Heart left ventricle (tissue), 16 donors: ENCODE measurements around the gene URGCP. TPM values are rescaled to one million over a fixed set of nuclear protein-coding genes. Genes with fewer than 3 reads are reported as not detected.

Experiments
- ATAC-seq, 4 donors: fragments of 200-7000 bp; cut with Tn5 transposase; one replicate each; pipeline ENCODE4 v1.9.1; 2020 to 2022; ENCODE audit warnings: moderate library complexity in 4 of 4, mild to moderate bottlenecking in 3 of 4, moderate number of reproducible peaks in 1 of 4
- DNase-seq, 5 donors: peaks; one replicate each; pipeline ENCODE4 v3.0.0-alpha.2; 2020
- H3K27ac ChIP-seq, 12 donors: fragments of 200-600 bp; sonication (generic) in 4 of 12; one replicate each; pipeline versions ENCODE4 v1.5.0 to v1.8.0; 2016 to 2022; ENCODE audit warnings: mild to moderate bottlenecking in 2 of 12
- H3K27me3 ChIP-seq, 9 donors: fragments of 200-600 bp; sonication (generic) in 2 of 9; one replicate each; pipeline versions ENCODE4 v1.5.1 to v1.8.0; 2016 to 2022; ENCODE audit warnings: mild to moderate bottlenecking in 3 of 9
- H3K36me3 ChIP-seq, 9 donors: fragments of 200-600 bp; sonication (generic) in 2 of 9; one replicate each; pipeline versions ENCODE4 v1.5.0 to v1.8.0; 2018 to 2022; ENCODE audit warnings: mild to moderate bottlenecking in 2 of 9
- H3K4me1 ChIP-seq, 12 donors: fragments of 200-600 bp; sonication (generic) in 4 of 12; one replicate each; pipeline versions ENCODE4 v1.5.0 to v1.8.0; 2016 to 2022; ENCODE audit warnings: mild to moderate bottlenecking in 3 of 12
- H3K4me3 ChIP-seq, 12 donors: fragments of 200-600 bp; sonication (generic) in 4 of 12; one replicate each; pipeline versions ENCODE4 v1.5.0 to v1.8.0; 2017 to 2022; ENCODE audit warnings: mild to moderate bottlenecking in 9 of 12, moderate library complexity in 4 of 12
- H3K9me3 ChIP-seq, 12 donors: fragments of 200-600 bp; sonication (generic) in 4 of 12; one replicate each; pipeline versions ENCODE4 v1.5.0 to v1.8.0; 2016 to 2022; ENCODE audit warnings: mild to moderate bottlenecking in 1 of 12
- POLR2A ChIP-seq, 2 donors: fragments of 450-650 bp; IDR thresholded peaks; one replicate each; pipeline ENCODE4 v1.6.1; 2017; ENCODE audit warnings: antibody characterized with exemption in 2 of 2, mild to moderate bottlenecking in 2 of 2, moderate library complexity in 2 of 2
- WGBS, 4 donors: extraction: QIAGEN DNeasy Blood & Tissue Kit in 2 of 4; methylation state at CpG; one replicate each; pipeline versions ENCODE4 v1.1.5 to v1.1.7; 2013 to 2018; 5-methylcytosine and 5-hydroxymethylcytosine counted together
- intact Hi-C, 10 donors: fragments of 100-400 bp; cut with DNase I; formaldehyde crosslinking; loops; one replicate each; pipeline versions ENCODE4 v1.11.1 to v1.14.2; 2022
- polyA plus RNA-seq, 2 donors: library from polyadenylated mRNA; stranded (reverse); fragments of 200-250 nt; gene quantifications; one replicate each; pipeline ENCODE4 v1.2.3, GENCODE V29; 2013
- total RNA-seq, 9 donors: library from RNA; depleted of rRNA in 2 of 9; stranded (reverse); fragments of >200 nt in 2 of 9; fragmentation: NEBNext Ultra II Directional in 3 of 9; extraction: Animal tissue kit (Norgen Biotek cat#: 25700) in 3 of 9; gene quantifications; one replicate each; pipeline versions ENCODE4 v1.1.0 to v1.2.4, GENCODE V29; 2016 to 2023
- TF ChIP-seq, protein P1 (sequence below), 12 donors: fragments of 200-600 bp; sonication (generic) in 4 of 12; IDR thresholded peaks; one replicate each; pipeline versions ENCODE4 v1.5.0 to v1.8.0; 2018 to 2022; ENCODE audit warnings: antibody characterized with exemption in 12 of 12, mild to moderate bottlenecking in 5 of 12
- donor health status: ischemic (EF 13 %, LVEDD 7.1; RV severe dilation, severe dysfunction).
- donor health status: healthy with polysubstance abuse.
- donor health status: DM: no; HTN: yes; CAD: no.
- donor health status: DM: no; HTN: no; CAD: no.
- donor health status: ischemic (EF 25% LVEDD 6.9; RV normal size, moderate dysfunction).
- donor health status: ischemic (EF 25% LVEDD 5.7; RV mildly dilated, moderate dysfunction).
- donor health status: healthy.
- donor health status: DM: yes; HTN: yes; CAD: no.
- donor health status: ischemic (EF 35%, LVEDD 5.7; RV mildly dilated, moderate dysfunction).
- donor health status: nonischemic (EF 11% LVEDD 7.7; RV severe dilation, severe dysfunction).
- donor health status: DM: yes; HTN: yes; CAD: no.
- donor health status: PGD.
- donor health status: ischemic (EF 29% LVEDD 5.4; RV normal size, mild dysfunction).
- donor health status: nonischemic (EF 23%, LVEDD 6.1; RV moderate dilation, normal function).

Gene URGCP
- total and polyA plus RNA-seq, 11 donors: 23.6 to 43.7 (median 37.6) TPM

DNA sequence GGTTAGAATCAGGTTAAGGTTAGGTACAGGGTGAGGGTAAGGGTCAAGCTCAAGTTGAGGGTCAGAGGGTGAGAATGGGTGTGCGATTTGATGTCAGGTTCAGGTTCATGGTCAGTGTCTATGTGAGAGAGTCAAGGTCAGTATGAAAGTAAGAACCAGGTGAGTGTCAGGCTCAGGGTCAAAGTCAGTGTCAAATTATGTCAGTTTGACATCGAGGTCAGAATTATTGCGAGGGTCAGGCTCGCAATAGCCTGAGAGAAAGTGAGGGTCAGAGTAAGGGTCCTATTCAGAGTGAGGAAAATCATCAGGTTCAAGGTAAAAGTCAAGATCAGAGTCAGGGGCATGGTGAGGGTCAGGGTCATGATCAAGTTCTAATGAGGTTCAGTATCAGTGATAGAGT, 50.1 kb downstream of the URGCP start:
- no peak for ATAC-seq
- intact Hi-C loops: no loop called here
- DNase-seq: no peak
- Histone ChIP-seq H3K4me1 (no peaks in the 10 kb centered on the region), H3K27ac (no peak overlapping the region), H3K27me3 (no peaks in the 10 kb centered on the region), H3K4me3 (no peak overlapping the region), H3K9me3 (no peaks in the 10 kb centered on the region), H3K36me3 (no peaks in the 10 kb centered on the region)
- 90 to 93% (median 92%) methylated on average over 4 of the region's 4 CpGs for WGBS, 4 donors
- TF ChIP-seq, protein P1, sequence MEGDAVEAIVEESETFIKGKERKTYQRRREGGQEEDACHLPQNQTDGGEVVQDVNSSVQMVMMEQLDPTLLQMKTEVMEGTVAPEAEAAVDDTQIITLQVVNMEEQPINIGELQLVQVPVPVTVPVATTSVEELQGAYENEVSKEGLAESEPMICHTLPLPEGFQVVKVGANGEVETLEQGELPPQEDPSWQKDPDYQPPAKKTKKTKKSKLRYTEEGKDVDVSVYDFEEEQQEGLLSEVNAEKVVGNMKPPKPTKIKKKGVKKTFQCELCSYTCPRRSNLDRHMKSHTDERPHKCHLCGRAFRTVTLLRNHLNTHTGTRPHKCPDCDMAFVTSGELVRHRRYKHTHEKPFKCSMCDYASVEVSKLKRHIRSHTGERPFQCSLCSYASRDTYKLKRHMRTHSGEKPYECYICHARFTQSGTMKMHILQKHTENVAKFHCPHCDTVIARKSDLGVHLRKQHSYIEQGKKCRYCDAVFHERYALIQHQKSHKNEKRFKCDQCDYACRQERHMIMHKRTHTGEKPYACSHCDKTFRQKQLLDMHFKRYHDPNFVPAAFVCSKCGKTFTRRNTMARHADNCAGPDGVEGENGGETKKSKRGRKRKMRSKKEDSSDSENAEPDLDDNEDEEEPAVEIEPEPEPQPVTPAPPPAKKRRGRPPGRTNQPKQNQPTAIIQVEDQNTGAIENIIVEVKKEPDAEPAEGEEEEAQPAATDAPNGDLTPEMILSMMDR (IDR thresholded peaks at IDR 0.05): no peak
- no peak for TF ChIP-seq POLR2A (IDR thresholded peaks at IDR 0.05)

DNA sequence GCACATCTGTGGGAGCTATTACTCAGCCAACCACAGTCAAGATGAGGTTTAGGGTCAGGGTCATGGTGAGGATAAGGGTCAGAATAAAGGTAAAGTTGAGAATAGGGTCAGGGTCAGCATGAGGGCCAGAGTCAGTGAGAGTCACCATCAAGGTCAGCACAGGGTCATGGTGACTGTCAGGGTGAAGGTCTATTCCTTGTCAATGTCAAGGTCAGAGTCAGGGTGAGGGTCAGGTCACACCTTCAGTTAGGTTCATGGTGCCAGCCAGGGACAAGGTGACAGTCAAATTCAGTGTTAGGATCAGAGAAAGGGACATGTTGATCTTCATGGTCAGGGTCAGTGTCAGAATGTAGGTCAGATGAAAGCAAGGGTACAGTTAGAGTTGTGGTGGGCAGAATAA, 51.2 kb downstream of the URGCP start:
- TF ChIP-seq POLR2A (IDR thresholded peaks at IDR 0.05): no peak
- TF ChIP-seq, protein P1 (IDR thresholded peaks at IDR 0.05): no peak
- Histone ChIP-seq H3K27ac (no peak overlapping the region), H3K27me3 (no peaks in the 10 kb centered on the region), H3K36me3 (no peaks in the 10 kb centered on the region), H3K9me3 (no peaks in the 10 kb centered on the region), H3K4me3 (no peak overlapping the region), H3K4me1 (no peaks in the 10 kb centered on the region)
- no peak for ATAC-seq
- intact Hi-C loops: no loop called here
- no peak for DNase-seq

DNA sequence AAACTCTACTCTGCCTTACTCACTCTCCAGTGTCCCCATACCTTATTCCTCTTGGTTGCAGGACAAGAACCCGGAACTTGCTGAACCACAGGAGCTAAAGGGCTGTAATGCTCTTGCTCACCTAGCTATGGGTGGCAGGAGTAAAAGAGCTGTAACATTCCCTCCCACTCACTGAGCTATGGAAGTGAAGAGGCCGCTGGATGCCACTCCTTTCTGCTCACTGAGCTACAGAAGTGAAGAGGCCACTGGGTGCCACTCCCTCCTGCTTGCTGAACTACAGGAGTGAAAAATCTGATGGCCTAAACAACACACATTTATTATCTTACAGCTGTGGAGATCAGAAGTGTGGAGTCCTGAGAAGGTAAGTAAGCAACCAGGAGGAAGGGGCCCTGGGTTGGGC, 54.6 kb downstream of the URGCP start:
- no peak overlapping the region for H3K27ac ChIP-seq
- no peak for ATAC-seq
- no peaks in the 10 kb centered on the region for H3K4me1 ChIP-seq
- no peak overlapping the region for H3K4me3 ChIP-seq
- TF ChIP-seq, protein P1 (IDR thresholded peaks at IDR 0.05): no peak
- no peak for TF ChIP-seq POLR2A (IDR thresholded peaks at IDR 0.05)
- WGBS, 4 donors: 89 to 100% (median 93%) methylated on average over 2 of the region's 2 CpGs
- no peaks in the 10 kb centered on the region for H3K36me3 ChIP-seq
- no peak for DNase-seq
- no peaks in the 10 kb centered on the region for H3K9me3 ChIP-seq
- H3K27me3 ChIP-seq: no peaks in the 10 kb centered on the region
- intact Hi-C loops: no loop called here

DNA sequence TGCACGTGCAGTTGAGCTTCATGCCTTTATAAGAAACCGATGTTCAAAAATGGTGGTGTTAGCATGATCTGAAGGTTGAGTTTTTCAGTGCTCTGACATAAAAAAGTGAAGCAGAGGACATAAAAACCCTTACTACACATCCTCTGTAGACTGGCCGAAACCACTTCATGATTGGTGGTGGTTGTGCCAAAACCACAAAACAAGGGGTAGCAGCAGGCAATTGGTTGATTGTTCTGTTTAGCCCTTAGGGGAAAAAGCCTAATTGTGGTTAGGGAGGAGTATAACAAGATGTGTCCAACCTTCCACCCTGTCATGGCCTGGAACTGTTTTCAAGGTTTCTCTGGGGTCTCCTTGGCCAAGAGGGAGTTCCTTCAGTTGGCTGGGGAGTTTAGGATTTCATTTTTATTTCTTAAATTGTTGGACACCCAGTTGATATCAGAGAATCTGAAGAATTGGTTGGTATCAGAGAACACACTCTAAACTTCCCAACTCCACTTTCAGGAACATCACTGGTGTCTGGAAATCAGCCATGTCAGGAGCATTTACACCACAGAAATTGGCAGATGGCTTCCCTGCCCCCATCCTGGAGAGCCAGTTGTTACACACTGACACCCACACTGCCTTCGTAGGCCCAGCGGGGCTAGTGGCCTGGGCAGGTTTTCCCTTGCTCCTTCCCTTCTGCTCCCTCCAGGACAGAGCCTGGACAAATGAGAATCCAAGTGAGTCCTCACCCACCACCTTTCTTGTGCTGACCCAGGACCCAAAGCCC, 55.9 kb downstream of the URGCP start:
- WGBS, 4 donors: 86 to 93% (median 88%) methylated on average over 5 of the region's 5 CpGs
- no peaks in the 10 kb centered on the region for H3K9me3 ChIP-seq
- H3K4me1 ChIP-seq: no peaks in the 10 kb centered on the region
- no peaks in the 10 kb centered on the region for H3K36me3 ChIP-seq
- intact Hi-C loops: no loop called here
- H3K4me3 ChIP-seq: no peak overlapping the region
- no peaks in the 10 kb centered on the region for H3K27me3 ChIP-seq
- DNase-seq (no peak), ATAC-seq (no peak)
- no peak overlapping the region for H3K27ac ChIP-seq
- no peak for TF ChIP-seq POLR2A (IDR thresholded peaks at IDR 0.05)
- TF ChIP-seq, protein P1 (IDR thresholded peaks at IDR 0.05): no peak
